Calu3 (cell line): ENCODE measurements around the gene PREB. TPM values are rescaled to one million over a fixed set of nuclear protein-coding genes. Genes with fewer than 3 reads are reported as not detected.

ENCODE experiments used
- BruUV-seq: library from RNA; stranded (reverse); fragments of 400-500 nt; replicated peaks from 2 replicates; lab custom pipeline; 2021; lab: Mats Ljungman, UMichigan
- CTCF ChIA-PET: fragments of 300-600 bp; sonication (Branson Sonifier 250); formaldehyde crosslinking; loops from one replicate; lab custom pipeline; 2022; ENCODE audit warnings: antibody characterized with exemption; lab: Charles Lee
- DNase-seq: peaks from one replicate; pipeline ENCODE4 v3.0.0; 2022
- H3K27ac Mint-ChIP-seq: one replicate; pipeline ENCODE4 v1.8.0; 2022; ENCODE audit warnings: mixed read lengths; ENCODE audit not compliant: unreplicated experiment
- H3K27me3 Mint-ChIP-seq: one replicate; pipeline ENCODE4 v1.8.0; 2022; ENCODE audit warnings: mixed read lengths; ENCODE audit not compliant: unreplicated experiment
- H3K36me3 Mint-ChIP-seq: one replicate; pipeline ENCODE4 v1.8.0; 2022; ENCODE audit warnings: mild to moderate bottlenecking, moderate library complexity, mixed read lengths; ENCODE audit not compliant: insufficient read depth, unreplicated experiment
- H3K4me1 Mint-ChIP-seq: one replicate; pipeline ENCODE4 v1.8.0; 2022; ENCODE audit warnings: mild to moderate bottlenecking, low read depth, mixed read lengths; ENCODE audit not compliant: unreplicated experiment
- H3K4me3 Mint-ChIP-seq: one replicate; pipeline ENCODE4 v1.8.0; 2022; ENCODE audit warnings: mild to moderate bottlenecking, low read depth, moderate library complexity, mixed read lengths; ENCODE audit not compliant: unreplicated experiment
- H3K9me3 Mint-ChIP-seq: one replicate; pipeline ENCODE4 v1.8.0; 2022; ENCODE audit warnings: low read depth, mixed read lengths; ENCODE audit not compliant: unreplicated experiment
- intact Hi-C: fragments of 100-400 bp; cut with micrococcal nuclease; formaldehyde crosslinking; loops from one replicate; pipeline ENCODE4 v1.10.0; 2022; ENCODE audit not compliant: unreplicated experiment
- total RNA-seq: library from RNA; stranded (reverse); gene quantifications from 2 replicates; pipeline ENCODE4 v1.2.3, GENCODE V29; 2022
- TF ChIP-seq, protein P1 (sequence below): fragments of 200-600 bp; IDR thresholded peaks from one replicate; pipeline ENCODE4 v1.8.0; 2022; ENCODE audit warnings: antibody characterized with exemption; ENCODE audit not compliant: unreplicated experiment

PREB gene
- total RNA-seq, 1 experiment from 2014 or later: 54.0 TPM

DNA sequence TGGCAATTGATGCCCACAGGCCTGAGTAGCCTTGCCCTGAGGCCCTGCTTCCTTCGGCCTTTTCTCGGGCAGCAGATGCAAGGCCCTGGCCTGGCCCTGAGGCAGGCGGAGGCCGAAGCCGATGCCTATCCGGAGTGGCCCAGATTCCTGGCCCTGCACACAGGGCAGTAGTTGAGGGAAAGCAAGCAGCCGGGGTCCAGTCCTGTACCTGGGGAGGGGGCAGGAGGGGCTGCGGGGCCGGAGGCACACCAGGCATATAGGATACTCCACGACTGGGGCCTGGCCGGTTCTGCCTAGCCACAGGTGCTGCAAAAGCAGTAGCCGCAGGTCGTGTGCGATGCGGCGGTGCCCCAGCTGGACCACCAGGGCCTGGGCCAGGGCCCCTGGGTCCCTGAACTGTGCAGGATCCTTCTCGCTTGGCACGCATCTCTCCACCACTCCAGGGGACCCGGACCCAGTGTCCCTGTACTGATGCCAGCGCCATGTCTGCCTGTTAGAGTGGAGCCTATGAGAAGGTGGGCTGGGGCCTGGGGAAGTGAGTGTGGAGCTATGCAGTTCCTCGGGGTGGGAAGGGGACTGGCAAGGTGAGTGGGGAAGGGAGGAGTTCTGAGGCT is 3.0 kb upstream of the PREB start:
- no peak for DNase-seq
- peaks cover 26% of the 10 kb centered on the region for H3K36me3 Mint-ChIP-seq
- TF ChIP-seq, protein P1, sequence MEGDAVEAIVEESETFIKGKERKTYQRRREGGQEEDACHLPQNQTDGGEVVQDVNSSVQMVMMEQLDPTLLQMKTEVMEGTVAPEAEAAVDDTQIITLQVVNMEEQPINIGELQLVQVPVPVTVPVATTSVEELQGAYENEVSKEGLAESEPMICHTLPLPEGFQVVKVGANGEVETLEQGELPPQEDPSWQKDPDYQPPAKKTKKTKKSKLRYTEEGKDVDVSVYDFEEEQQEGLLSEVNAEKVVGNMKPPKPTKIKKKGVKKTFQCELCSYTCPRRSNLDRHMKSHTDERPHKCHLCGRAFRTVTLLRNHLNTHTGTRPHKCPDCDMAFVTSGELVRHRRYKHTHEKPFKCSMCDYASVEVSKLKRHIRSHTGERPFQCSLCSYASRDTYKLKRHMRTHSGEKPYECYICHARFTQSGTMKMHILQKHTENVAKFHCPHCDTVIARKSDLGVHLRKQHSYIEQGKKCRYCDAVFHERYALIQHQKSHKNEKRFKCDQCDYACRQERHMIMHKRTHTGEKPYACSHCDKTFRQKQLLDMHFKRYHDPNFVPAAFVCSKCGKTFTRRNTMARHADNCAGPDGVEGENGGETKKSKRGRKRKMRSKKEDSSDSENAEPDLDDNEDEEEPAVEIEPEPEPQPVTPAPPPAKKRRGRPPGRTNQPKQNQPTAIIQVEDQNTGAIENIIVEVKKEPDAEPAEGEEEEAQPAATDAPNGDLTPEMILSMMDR: no peak
- H3K4me3 Mint-ChIP-seq: no peak overlapping the region
- no peaks in the 10 kb centered on the region for H3K9me3 Mint-ChIP-seq
- CTCF ChIA-PET: interaction anchor here (0.6 kb wide), 1 partner anchor 14 kb away, joined by 3 read pairs; no protein-coding TSS in a partner anchor
- peaks cover 35% of the 10 kb centered on the region for H3K27me3 Mint-ChIP-seq
- BruUV-seq: no TSS peak
- intact Hi-C loops: no loop called here
- H3K27ac Mint-ChIP-seq: no peak overlapping the region
- H3K4me1 Mint-ChIP-seq: peaks cover 9% of the 10 kb centered on the region

DNA sequence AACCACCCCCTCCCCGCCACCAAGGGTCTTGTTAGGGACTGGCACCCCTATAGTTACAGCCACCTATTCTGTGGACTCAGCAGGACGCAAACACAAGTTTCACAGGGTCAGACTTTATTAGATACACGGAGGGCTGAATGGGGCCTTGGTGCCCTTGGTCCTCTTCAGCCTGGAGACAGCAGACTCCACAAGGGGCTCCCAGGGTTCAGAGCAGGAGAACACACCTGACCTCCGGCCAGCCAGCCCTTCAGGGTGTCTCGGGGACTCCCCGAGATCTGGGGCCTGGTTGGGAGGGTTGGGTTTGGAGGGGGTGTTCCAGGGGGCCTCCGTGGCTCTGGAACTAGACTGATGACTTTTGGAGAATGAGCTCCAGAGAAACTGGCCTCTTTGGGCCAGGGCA is 2.3 kb upstream of the PREB start:
- Mint-ChIP-seq H3K27me3 (peaks cover 35% of the 10 kb centered on the region), H3K36me3 (peaks cover 26% of the 10 kb centered on the region), H3K9me3 (no peaks in the 10 kb centered on the region), H3K4me3 (no peak overlapping the region), H3K27ac (no peak overlapping the region), H3K4me1 (peaks cover 9% of the 10 kb centered on the region)
- intact Hi-C loops: no loop called here
- BruUV-seq: no TSS peak
- DNase-seq: no peak
- TF ChIP-seq, protein P1: no peak
- CTCF ChIA-PET: no interaction called here

DNA sequence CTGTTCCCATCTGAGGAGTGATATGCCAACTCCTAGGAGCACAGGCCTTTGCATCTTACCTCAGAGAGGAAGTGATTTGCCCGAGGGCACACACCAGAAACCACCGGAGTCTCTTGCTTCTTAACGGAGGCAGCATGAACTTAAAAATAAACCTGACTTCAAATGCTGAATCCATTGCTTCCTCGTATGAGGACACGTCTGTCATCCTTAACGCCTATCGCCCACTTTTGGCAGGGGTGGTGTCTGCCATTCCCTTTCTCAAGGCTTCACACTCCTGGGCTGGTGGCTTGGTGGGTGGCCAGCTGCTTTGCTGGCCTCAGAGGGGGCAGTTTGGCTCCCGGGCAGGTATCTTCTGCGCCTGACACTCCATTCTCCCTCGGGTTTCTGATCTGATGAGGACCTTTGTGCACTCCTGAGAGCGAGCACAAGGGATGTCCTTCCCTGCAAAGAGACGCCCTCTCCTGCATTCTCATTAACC is 1.1 kb upstream of the PREB start:
- no peak for DNase-seq
- TF ChIP-seq, protein P1: no peak
- Mint-ChIP-seq H3K9me3 (no peaks in the 10 kb centered on the region), H3K4me1 (peaks cover 9% of the 10 kb centered on the region), H3K4me3 (no peak overlapping the region), H3K27me3 (peaks cover 35% of the 10 kb centered on the region), H3K27ac (no peak overlapping the region), H3K36me3 (peaks cover 26% of the 10 kb centered on the region)
- no TSS peak for BruUV-seq
- intact Hi-C loops: no loop called here
- CTCF ChIA-PET: no interaction called here

GRCh38 chr2:27134781-27135477 is 493 bp upstream of the PREB start:
- Mint-ChIP-seq H3K4me3 (peak overlapping the region; percentile 92), H3K27ac (peak overlapping the region; percentile 90), H3K36me3 (peaks cover 26% of the 10 kb centered on the region), H3K27me3 (peaks cover 30% of the 10 kb centered on the region), H3K4me1 (peaks cover 9% of the 10 kb centered on the region), H3K9me3 (no peaks in the 10 kb centered on the region)
- BruUV-seq: no TSS peak
- no peak for DNase-seq
- TF ChIP-seq, protein P1: no peak
- intact Hi-C loops: no loop called here
- CTCF ChIA-PET: interaction anchor here (0.7 to 1.6 kb wide), 3 partner anchors 26 to 78 kb away, joined by 3 to 6 read pairs (median 5); no protein-coding TSS in a partner anchor
